ENCODE results near the gene ICAM3.

The ICAM3 gene

DNA sequence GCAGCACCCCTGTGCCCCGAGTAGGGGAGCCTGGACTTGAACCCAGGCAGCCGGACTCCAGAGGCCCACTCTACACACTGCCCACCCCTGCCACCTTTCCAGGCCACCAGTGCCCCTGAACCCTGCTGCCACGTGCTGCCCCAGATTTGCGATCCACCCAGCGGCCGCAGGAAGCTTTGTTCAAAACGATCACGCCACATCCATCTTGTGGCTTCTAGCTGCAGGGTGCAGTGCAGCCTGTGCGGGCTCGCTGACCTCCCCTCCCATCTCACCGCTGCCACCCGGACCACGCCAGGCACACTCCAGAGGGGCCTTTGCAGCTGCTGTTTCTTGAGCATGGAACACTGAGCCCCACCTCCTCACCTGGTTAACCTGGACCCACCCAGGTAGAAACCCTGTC, 9.9 kb downstream of the ICAM3 start:
- DNase-seq (ENCODE audit: extremely low spot score) = no peak
- CTCF ChIA-PET = no interaction called here
- TF ChIP-seq NFRKB (IDR thresholded peaks at IDR 0.05) (no peak), L3MBTL2 (conservative IDR thresholded peaks at IDR 0.05) (no peak), ZNF384 (IDR thresholded peaks at IDR 0.05) (no peak), HDGF (IDR thresholded peaks at IDR 0.05; ENCODE audit: borderline replicate concordance) (no peak), LEF1 (IDR thresholded peaks at IDR 0.05; ENCODE audit: borderline replicate concordance) (no peak), FOXA1 (IDR thresholded peaks at IDR 0.05) (no peak), TARDBP (IDR thresholded peaks at IDR 0.05) (no peak), BHLHE40 (IDR thresholded peaks at IDR 0.05; ENCODE audit: borderline replicate concordance) (no peak), FOXM1 (IDR thresholded peaks at IDR 0.05; ENCODE audit: borderline replicate concordance) (no peak), CTBP1 (IDR thresholded peaks at IDR 0.05; ENCODE audit: borderline replicate concordance) (no peak), FOXK2 (IDR thresholded peaks at IDR 0.05) (no peak), ELF4 (IDR thresholded peaks at IDR 0.05) (no peak), PKNOX1 (IDR thresholded peaks at IDR 0.05) (no peak), SP1 (IDR thresholded peaks at IDR 0.05) (no peak), ARNT (IDR thresholded peaks at IDR 0.05) (no peak), SUZ12 (IDR thresholded peaks at IDR 0.05) (no peak)
- POLR2A ChIA-PET = interaction anchor here (1.0 kb wide), 1 partner anchor 11 kb away, joined by 3 read pairs; no protein-coding TSS in a partner anchor

- TF ChIP-seq TARDBP (IDR thresholded peaks at IDR 0.05) (no peak), SP1 (IDR thresholded peaks at IDR 0.05) (no peak), SUZ12 (IDR thresholded peaks at IDR 0.05) (no peak), PKNOX1 (IDR thresholded peaks at IDR 0.05) (no peak), FOXA1 (IDR thresholded peaks at IDR 0.05) (no peak), CTBP1 (IDR thresholded peaks at IDR 0.05; ENCODE audit: borderline replicate concordance) (no peak), FOXM1 (IDR thresholded peaks at IDR 0.05; ENCODE audit: borderline replicate concordance) (no peak), ARNT (IDR thresholded peaks at IDR 0.05) (no peak), NFRKB (IDR thresholded peaks at IDR 0.05) (no peak), L3MBTL2 (conservative IDR thresholded peaks at IDR 0.05) (no peak), ZNF384 (IDR thresholded peaks at IDR 0.05) (no peak), ELF4 (IDR thresholded peaks at IDR 0.05) (no peak), HDGF (IDR thresholded peaks at IDR 0.05; ENCODE audit: borderline replicate concordance) (no peak), BHLHE40 (IDR thresholded peaks at IDR 0.05; ENCODE audit: borderline replicate concordance) (no peak), LEF1 (IDR thresholded peaks at IDR 0.05; ENCODE audit: borderline replicate concordance) (no peak), FOXK2 (IDR thresholded peaks at IDR 0.05) (no peak)
- ChIA-PET POLR2A (no interaction called here), CTCF (no interaction called here)
- DNase-seq (ENCODE audit: extremely low spot score) = no peak
These were observed 10.6 kb downstream of the ICAM3 start for GRCh38 chr19:10328558-10329429.

DNA sequence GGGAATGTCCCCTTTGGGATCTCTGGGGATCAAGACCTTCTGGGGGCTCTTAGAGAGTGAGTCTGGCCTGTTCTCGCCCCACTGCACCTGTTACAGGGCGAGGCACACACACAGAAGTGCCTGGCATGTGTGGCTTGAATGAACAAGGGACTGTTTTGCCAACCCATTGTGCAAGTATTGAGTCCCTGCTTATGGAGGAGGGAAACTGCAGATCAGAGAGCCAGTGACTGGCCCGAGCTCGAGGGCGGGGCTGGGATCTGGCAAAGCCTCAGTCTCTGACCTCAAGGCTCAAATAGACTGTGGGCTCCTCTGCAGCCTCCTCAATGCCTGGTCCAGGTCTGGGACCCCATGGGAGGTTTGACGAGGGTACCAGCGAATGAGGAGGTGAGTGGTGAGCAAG, 11.6 kb downstream of the ICAM3 start:
- TF ChIP-seq CTBP1 (IDR thresholded peaks at IDR 0.05; ENCODE audit: borderline replicate concordance) = no peak
- TF ChIP-seq ARNT (IDR thresholded peaks at IDR 0.05) = no peak
- TF ChIP-seq ZNF384 (IDR thresholded peaks at IDR 0.05) = no peak
- TF ChIP-seq FOXA1 (IDR thresholded peaks at IDR 0.05) = no peak
- no peak for TF ChIP-seq BHLHE40 (IDR thresholded peaks at IDR 0.05; ENCODE audit: borderline replicate concordance)
- TF ChIP-seq ELF4 (IDR thresholded peaks at IDR 0.05) = no peak
- no peak for TF ChIP-seq NFRKB (IDR thresholded peaks at IDR 0.05)
- TF ChIP-seq LEF1 (IDR thresholded peaks at IDR 0.05; ENCODE audit: borderline replicate concordance) = no peak
- TF ChIP-seq TARDBP (IDR thresholded peaks at IDR 0.05) = no peak
- TF ChIP-seq L3MBTL2 (conservative IDR thresholded peaks at IDR 0.05) = no peak
- no peak for TF ChIP-seq HDGF (IDR thresholded peaks at IDR 0.05; ENCODE audit: borderline replicate concordance)
- TF ChIP-seq SUZ12 (IDR thresholded peaks at IDR 0.05) = no peak
- no peak for TF ChIP-seq FOXK2 (IDR thresholded peaks at IDR 0.05)
- no peak for TF ChIP-seq PKNOX1 (IDR thresholded peaks at IDR 0.05)
- DNase-seq (ENCODE audit: extremely low spot score) = no peak
- ChIA-PET CTCF (no interaction called here), POLR2A (no interaction called here)

DNA sequence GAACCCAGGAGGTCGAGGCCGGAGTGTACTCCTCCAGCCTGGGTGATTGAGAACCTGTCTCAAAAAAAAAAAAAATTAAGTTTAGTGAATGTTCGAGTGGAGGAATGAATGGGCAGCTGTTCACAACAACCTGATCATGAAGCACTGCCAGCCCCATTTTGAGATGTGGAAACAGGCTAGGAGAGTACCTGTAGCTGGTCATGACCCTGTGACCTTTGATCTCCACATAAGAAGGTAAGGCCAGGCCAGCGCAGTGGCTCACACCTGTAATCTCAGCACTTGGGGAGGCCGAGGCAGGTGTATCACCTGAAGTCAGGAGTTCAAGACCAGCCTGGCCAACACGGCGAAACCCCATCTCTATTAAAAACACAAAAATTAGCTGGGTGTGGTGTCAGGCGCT, 13.7 kb downstream of the ICAM3 start:
- no peak for TF ChIP-seq PKNOX1 (IDR thresholded peaks at IDR 0.05)
- DNase-seq (ENCODE audit: extremely low spot score) = no peak
- CTCF ChIA-PET = interaction anchor here (0.9 kb wide), 1 partner anchor 63 kb away, joined by 4 read pairs; no protein-coding TSS in a partner anchor
- POLR2A ChIA-PET = interaction anchor here (1.1 to 1.7 kb wide), 2 partner anchors 8 to 55 kb away, joined by 3 to 5 read pairs; partner anchors contain the start of gene TYK2

Measured in HEK293T (cell line).